ENCODE results near the gene SH3RF2.
A peak's percentile ranks its signal among the peaks of the same experiment; 100 is the strongest.

The SH3RF2 gene

GRCh38 chr5:146042628-146043279 is 106.4 kb downstream of the SH3RF2 start:
- no peak for DNase-seq (ENCODE audit: low spot score)

DNA sequence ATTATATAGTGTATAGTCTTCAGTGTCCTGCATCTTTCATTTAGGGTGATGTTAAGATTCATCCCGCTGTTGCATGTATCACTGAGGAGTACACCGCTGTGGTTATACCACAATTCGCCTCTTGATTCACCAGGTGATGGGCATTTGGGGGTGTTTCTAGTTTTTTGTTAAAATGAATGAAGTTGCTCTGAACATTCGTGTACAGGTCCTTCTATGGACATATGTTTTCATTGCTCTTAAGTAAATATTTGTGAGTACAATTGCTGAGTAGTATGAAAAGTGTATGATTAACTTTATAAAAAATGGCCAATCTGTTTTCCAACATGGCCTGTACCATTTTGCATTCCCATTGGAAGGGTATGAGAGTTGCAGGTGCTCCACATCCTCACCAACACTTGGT is 107.3 kb downstream of the SH3RF2 start:
- no peak for DNase-seq (ENCODE audit: low spot score)

GRCh38 chr5:146047396-146047795 is 111.0 kb downstream of the SH3RF2 start:
- no peak for DNase-seq (ENCODE audit: low spot score)

DNA sequence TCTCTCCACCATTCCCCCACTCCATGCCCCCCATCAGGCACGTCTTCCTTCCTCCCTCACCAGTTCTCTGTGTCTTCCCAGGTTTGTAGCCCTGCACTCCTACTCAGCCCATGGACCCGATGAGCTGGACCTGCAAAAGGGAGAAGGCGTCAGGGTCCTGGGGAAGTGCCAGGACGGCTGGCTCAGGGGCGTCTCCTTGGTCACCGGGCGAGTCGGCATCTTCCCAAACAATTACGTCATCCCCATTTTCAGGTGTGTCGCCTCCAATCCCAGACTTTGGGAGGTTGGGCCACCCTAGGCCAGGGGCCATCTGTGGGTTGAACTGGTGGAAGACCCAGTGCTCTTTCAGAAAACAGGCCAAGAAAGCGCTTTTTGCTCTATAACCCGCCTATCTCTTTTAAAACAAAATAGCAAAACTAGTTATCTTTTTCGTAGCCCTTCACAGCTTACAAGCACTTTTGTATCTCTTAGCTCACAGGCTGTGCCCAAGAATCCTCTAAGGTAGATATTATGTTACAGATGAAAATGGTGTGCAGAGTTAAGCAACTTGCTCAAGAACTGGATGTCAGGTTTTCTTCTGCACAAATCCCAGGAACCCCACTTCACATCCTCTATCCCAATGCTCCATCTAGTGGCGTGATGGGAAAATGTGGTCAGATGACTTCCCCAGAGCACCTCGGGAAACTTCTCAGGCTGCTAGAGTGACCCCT is 112.8 kb downstream of the SH3RF2 start:
- DNase-seq (ENCODE audit: low spot score): peak; percentile 45

DNA sequence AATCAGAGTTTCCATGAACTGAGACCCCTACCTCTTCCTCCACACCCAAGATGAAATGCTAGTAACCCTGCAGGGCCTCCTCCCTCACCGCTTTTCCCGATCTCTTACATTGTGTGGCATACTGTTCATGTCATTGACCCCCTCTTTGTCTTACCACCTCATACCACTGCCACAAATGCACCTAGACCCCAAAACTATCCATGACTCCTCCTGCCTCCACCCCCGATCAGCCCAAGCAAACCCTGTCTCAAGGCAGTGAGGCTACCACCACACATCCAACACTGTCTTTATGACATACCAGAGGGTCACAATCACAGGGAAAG is 113.3 kb downstream of the SH3RF2 start:
- no peak for DNase-seq (ENCODE audit: low spot score)

DNA sequence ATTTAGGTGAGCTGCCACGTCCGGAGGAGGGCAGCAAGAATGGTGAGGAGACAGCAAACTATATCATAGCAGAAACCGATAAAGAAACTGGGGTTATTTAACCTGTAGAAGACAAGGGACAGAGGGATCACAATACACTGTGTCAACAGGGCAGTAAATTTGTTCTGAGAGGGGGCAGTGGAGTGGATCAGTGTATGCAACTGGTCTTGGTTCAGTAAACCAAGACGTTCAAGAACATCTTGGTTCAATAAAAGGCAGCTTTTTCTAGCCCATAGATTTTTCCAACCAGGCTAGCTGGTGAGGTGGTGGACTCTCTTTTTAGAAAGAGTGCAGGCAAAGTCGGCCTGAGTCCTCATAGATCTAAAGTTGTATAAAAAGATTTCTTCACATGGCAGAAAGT is 113.7 kb downstream of the SH3RF2 start:
- no peak for DNase-seq (ENCODE audit: low spot score)

DNA sequence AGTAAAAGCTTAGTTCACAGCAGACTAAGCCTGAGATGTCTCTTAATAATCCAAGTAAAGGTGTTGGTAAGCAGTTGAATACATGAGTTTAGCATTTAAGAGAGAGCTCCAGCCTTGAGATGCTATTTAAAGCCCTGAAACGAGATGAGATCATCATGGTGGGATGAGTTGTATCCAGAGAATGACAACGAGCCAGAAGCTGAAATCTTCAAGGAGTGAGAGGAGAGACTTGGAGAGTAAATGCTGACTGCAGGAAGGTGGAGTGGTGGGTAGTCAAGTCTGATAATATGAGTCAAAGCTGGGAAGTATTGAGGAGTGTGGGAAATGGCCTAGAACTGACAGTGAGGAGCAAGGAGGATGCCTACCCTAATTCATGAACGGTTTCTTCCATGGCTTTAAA is 115.3 kb downstream of the SH3RF2 start:
- DNase-seq (ENCODE audit: low spot score): peak; percentile 69

DNA sequence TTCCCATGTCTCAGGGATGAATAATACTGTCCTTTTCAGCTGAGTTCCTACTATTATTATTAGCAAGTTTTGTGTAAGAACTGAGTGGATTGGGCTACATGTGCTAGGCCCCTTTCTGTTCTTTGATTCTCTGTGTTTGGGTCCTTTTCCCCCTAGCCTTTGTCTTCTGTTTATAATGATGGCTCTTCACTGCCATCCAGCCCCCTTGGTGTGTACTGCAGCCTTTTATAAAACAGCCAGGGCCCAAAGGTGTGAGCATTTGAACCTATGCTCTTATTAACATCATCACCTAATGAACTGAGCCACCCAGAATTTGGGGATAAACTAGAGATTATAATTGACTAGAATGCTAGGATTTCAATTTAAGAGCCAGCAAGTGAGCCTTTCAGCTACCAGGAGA is 116.4 kb downstream of the SH3RF2 start:
- DNase-seq (ENCODE audit: low spot score): no peak

DNA sequence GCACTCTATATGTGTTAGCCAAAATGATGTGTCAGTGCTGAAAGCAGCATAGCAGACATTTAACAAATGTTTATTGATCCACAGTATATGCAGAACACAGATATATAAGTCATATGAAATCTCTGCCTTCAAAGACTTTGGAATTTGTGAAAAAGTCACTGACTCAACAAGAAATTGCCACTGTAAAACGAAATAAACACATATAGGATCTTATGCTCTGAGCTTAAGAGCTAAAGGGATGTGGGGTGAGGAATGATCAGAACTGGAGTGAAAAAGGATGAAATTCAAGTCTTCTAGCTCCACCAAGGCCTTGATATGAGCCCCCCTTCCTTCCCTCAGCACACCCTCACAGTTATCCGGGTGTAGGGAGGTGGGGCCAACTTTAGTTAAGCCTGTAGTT is 119.1 kb downstream of the SH3RF2 start:
- no peak for DNase-seq (ENCODE audit: low spot score)

- no peak for DNase-seq (ENCODE audit: low spot score)
Measured at GRCh38 chr5:146059460-146060220, 123.3 kb downstream of the SH3RF2 start.

- DNase-seq (ENCODE audit: low spot score): no peak
Measured at GRCh38 chr5:146060221-146060585, 123.8 kb downstream of the SH3RF2 start.

DNA sequence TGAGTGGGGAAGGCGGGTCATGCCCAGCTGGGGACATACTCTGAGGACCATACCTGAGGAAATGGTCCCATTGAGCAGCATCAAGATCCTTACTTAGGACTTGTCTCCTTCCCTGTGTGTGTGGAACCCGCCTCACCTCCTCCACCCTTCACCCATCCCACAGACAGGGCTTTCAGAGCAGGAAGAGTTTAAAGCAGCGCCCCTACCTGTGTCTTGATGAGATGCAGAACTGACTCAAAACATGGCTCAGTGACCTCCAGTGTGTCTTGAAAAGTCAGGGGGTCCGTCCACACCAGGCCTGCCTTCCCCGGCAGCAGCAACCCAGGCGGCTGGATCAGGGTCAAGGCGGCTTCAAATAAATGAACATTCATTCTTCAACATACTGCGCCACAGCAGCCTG is 130.6 kb downstream of the SH3RF2 start:
- DNase-seq (ENCODE audit: low spot score): no peak

- no peak for DNase-seq (ENCODE audit: low spot score)
Measured at GRCh38 chr5:146068206-146068605, 131.8 kb downstream of the SH3RF2 start.

DNA sequence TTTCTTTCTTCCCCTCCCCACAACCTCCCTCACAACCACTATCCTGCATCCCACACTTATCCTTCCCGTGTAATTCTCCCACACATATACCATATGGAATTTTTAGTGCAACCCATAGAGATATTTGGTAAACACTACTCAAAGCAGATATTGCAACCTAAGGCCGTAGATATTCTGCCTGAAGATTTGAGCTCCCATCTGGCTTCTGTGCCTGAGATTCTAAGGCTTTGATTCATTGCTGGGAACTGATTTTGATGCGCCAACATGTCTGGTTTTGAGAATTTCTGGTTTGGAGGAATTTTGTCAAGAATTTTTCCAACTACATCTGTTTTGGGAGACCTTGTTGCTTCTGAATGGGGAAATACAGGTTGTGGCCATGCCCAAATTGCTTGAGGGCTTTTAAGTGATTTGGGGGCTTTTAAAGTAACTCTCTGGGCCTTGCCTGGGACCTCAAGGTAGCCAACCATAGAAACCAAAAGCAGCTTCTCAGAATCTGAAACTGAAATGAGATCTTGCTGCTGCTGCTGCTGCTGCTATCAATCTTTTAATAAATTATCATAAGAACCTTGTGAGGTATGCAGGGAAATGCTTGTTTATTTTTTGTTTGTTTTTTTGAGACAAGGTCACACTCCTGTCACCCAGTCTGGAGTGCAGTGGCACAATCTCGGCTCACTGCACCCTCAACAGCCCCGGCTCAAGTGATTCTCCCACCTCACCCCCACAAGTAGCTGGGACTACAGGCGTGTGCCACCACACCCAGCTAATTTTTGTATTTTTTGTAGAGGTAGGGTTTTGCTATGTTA is 132.8 kb downstream of the SH3RF2 start:
- no peak for DNase-seq (ENCODE audit: low spot score)

DNA sequence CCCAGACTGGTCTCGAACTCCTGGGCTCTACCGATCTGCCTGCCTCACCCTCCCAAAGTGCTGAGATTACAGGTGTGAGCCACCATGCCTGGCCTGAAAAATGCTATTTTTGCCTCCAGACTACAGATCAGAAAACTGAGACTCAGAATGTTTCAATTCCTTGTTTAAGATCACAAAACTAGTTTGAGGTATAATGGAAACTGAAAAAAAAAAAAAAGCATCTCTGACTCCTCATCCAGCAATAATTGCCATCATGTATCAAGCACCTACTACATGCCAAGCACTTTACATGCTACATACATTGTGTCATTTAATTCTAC is 133.4 kb downstream of the SH3RF2 start:
- DNase-seq (ENCODE audit: low spot score): no peak

DNA sequence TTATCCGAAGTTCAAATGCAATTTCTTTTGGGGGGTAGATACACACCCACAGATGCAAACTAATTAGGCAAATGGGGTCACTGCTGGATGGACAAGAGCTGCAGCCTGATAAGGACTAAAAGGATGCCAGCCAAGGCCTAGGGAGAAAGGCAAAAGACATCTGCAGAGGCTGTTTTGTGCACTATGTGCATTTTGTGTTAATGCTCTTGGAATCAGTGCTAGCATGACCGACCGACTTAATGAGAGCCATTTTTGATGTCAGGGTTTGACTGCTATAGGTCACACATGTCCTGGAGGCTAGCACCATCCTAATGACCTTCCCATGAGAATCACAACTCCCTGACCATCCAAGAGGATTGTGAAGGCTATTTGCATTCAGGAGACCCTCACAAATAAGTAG is 134.4 kb downstream of the SH3RF2 start:
- no peak for DNase-seq (ENCODE audit: low spot score)

DNA sequence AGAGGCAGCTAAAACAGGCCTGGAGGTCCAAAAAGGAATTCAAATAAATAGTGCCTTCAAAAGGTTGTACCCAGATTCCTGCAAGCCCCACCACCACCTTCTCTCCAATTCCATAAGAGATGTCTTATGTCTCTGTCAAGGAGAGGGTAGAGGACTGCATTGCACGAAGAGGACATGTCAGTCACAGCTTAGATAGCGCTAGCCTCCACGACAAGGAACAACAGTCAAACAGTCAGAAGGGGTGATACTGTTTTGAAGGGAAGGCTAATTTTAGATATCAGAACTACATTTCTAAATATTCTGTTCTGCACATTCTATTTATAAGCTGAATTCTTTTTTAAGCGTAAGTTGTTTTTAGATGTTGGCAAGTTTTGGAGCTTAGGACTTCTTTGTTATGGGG is 134.8 kb downstream of the SH3RF2 start:
- DNase-seq (ENCODE audit: low spot score): no peak

- DNase-seq (ENCODE audit: low spot score): no peak
Measured at GRCh38 chr5:146072595-146072994, 136.2 kb downstream of the SH3RF2 start.

DNA sequence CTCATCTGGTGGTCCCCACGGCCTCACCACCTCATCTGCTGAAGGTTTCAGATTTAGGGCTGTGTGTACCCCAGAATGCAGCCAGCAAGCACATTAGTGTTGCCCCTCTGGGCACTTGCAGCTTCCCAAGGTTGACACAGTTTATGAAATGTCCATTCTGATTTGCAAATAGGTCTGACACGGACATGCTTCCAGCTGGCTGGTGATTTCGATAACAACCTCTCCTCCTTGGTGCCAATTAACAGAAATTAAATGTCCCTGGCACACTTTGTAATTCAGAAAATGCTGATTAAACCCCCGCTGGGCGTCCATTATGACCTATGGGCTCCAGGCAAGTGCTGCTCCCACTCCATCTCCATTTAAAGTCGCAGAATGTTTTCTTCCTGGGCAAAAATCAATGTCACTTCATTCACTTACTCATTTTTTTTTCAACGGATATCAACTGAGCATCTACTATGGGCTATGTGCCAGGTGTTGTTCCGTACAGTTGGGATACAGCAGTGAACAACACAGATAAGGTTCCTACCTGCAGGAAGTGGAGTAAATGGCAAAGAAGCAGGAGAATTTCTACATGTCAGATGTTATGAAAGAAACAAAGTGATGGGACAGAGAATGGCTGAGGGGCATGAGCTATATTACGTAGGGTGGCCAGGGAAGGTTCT is 137.0 kb downstream of the SH3RF2 start:
- DNase-seq (ENCODE audit: low spot score): no peak

DNA sequence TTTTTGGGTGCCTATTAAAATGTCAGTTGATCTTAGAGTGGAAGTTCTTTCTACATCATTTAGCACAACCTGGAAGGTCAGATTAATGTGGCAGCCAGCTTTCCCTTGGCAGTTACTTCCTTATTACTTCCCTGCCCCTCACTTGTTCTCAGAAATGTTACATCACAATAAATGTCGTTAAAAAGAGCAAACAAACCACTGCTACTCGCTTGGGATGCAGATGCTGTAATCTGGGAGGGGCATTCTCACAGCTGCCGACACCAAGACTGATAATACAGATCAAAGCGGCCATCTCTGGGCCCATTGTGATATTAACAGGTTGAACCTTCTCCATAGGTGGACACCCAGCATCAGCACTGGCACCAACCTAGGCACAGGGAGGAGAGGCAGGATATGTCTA is 139.7 kb downstream of the SH3RF2 start:
- DNase-seq (ENCODE audit: low spot score): no peak

DNA sequence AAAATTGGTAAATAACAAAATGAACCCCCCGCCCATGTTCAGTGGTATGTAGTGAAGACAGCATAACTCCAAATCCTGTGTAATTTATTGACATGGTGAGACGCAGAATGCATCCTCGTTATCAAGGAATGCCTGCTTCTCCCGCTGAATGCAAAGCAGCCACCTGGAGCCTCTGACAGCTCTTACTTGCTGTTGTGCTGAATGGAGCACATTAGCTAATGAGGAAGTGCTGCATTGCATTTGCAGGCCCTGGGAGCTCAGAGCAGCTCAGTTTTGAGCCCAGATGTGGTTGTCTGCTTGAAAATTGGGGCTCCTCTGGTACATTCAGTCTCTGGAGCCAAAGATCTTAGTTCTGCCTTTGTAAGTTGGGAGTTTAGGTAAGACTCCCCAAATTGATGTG is 140.1 kb downstream of the SH3RF2 start:
- no peak for DNase-seq (ENCODE audit: low spot score)

GRCh38 chr5:146078566-146078965 is 142.2 kb downstream of the SH3RF2 start:
- DNase-seq (ENCODE audit: low spot score): no peak
